GM23248 (cell line): ENCODE data around the gene FASLG.

ENCODE experiments used
- EZH2 ChIP-seq: fragments of 200-600 bp; sonication (generic); IDR thresholded peaks from 2 replicates; pipeline ENCODE4 v1.6.1; 2018; ENCODE audit warnings: antibody characterized with exemption, mild to moderate bottlenecking; ENCODE audit not compliant: insufficient read depth, poor library complexity, severe bottlenecking
- EZH2phosphoT487 ChIP-seq: fragments of 200-600 bp; sonication (generic); IDR thresholded peaks from 2 replicates; pipeline ENCODE4 v1.6.1; 2018; ENCODE audit warnings: antibody characterized with exemption, moderate library complexity, mild to moderate bottlenecking, low read depth; ENCODE audit not compliant: insufficient read depth

DNA sequence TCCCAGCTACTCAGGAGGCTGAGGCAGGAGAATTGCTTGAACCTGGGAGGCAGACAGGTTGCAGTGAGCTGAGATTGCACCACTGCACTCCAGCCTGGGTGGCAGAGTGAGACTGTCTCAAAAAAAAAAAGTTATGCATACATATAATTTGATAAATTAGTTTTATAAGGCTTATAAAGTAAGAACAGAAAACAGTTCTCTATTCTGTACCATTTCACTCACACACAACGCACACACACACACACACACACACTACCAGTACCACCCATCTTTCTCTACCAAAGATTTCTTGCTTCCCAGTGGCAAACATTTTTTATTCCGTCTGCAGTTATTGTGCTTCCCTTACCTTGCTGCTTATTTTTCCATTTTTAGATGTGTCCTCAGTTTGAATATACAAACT lies 46.4 kb upstream of the FASLG start:
- no peak for TF ChIP-seq EZH2
- TF ChIP-seq EZH2phosphoT487: no peak
